WERI-Rb-1 (cell line): ENCODE results near the gene HECTD4.

Experiments
- DNase-seq: peaks from one replicate; pipeline ENCODE4 v3.0.0-alpha.2; 2020
- H3K27ac ChIP-seq: fragments of 250-450 bp; sonication (Bioruptor Pico); 2 replicates; pipeline ENCODE4 v1.5.1; 2020; ENCODE audit warnings: mild to moderate bottlenecking, moderate library complexity
- H3K27me3 ChIP-seq: fragments of 250-450 bp; sonication (Bioruptor Pico); 2 replicates; pipeline ENCODE4 v1.5.1; 2021; ENCODE audit warnings: mild to moderate bottlenecking, low read depth, moderate library complexity; ENCODE audit not compliant: insufficient read depth, severe bottlenecking
- H3K36me3 ChIP-seq: fragments of 250-450 bp; sonication (Bioruptor Pico); 2 replicates; pipeline ENCODE4 v1.5.1; 2020; ENCODE audit warnings: mild to moderate bottlenecking, moderate library complexity
- H3K4me3 ChIP-seq: 2 replicates; pipeline ENCODE4 v1.5.1; 2011; ENCODE audit warnings: low read depth, mild to moderate bottlenecking, control low read depth, low read length
- H3K9me3 ChIP-seq: fragments of 250-450 bp; sonication (Bioruptor Pico); 2 replicates; pipeline ENCODE4 v1.5.1; 2021; ENCODE audit warnings: mild to moderate bottlenecking, moderate library complexity; ENCODE audit not compliant: severe bottlenecking
- TF ChIP-seq, protein P1 (sequence below): IDR thresholded peaks from 2 replicates; pipeline ENCODE4 v1.5.1; 2011; ENCODE audit warnings: low read depth, mild to moderate bottlenecking, control low read depth, inconsistent platforms, low read length

The HECTD4 gene

DNA sequence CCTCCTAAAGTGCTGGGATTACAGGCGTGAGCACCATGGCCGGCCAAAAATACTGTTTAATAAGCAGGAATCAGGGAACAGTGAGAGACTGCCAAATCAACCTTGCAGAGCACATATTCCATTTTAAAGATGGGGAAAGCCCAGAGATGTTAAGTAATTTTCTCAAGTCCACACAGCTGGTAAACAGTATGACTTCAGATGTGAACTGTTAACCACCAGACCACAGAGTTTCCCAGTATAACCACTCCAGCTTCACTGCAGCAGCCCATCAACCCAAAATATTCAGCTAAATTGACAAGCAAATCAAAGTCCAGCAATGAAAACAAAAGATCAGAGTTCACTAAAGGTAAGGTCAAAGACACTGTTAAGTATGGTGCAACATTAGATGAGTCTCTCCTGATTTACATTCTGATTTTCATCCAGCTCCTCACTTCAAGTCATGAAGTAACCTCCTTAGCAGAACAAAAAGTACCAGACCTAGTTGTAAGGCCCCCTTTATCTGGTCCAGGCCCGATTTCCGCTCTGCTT is 174.8 kb downstream of the HECTD4 start:
- TF ChIP-seq, protein P1, sequence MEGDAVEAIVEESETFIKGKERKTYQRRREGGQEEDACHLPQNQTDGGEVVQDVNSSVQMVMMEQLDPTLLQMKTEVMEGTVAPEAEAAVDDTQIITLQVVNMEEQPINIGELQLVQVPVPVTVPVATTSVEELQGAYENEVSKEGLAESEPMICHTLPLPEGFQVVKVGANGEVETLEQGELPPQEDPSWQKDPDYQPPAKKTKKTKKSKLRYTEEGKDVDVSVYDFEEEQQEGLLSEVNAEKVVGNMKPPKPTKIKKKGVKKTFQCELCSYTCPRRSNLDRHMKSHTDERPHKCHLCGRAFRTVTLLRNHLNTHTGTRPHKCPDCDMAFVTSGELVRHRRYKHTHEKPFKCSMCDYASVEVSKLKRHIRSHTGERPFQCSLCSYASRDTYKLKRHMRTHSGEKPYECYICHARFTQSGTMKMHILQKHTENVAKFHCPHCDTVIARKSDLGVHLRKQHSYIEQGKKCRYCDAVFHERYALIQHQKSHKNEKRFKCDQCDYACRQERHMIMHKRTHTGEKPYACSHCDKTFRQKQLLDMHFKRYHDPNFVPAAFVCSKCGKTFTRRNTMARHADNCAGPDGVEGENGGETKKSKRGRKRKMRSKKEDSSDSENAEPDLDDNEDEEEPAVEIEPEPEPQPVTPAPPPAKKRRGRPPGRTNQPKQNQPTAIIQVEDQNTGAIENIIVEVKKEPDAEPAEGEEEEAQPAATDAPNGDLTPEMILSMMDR, result no peak
- Histone ChIP-seq H3K9me3 (no peaks in the 10 kb centered on the region), H3K27ac (no peak overlapping the region), H3K36me3 (peaks cover 66% of the 10 kb centered on the region), H3K27me3 (no peaks in the 10 kb centered on the region), H3K4me3 (no peak overlapping the region)
- DNase-seq, result no peak

GRCh38 chr12:112206944-112207343 is 175.3 kb downstream of the HECTD4 start:
- no peak for DNase-seq
- H3K9me3 ChIP-seq, result no peaks in the 10 kb centered on the region
- TF ChIP-seq, protein P1, result no peak
- peaks cover 61% of the 10 kb centered on the region for H3K36me3 ChIP-seq
- no peaks in the 10 kb centered on the region for H3K27me3 ChIP-seq
- H3K27ac ChIP-seq, result no peak overlapping the region
- no peak overlapping the region for H3K4me3 ChIP-seq

DNA sequence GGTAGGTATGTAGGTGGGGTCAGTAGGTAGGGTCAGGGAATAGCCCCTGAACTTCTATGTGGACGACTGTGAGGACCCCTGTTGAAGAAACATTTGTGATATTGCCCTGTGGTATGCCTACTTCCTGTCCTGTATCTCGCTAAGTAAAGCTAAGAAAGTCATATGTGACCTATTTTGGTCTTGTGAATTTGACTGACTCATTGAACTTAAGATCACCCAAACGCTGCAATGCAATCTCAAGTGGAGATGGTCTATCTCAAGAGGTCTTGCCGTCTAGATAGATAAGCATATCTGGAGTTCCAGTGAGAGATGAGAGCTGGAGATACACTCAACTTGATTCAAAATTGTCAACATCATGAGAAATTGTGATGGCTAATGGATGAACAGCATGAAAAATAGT is 183.1 kb downstream of the HECTD4 start:
- no peak overlapping the region for H3K4me3 ChIP-seq
- no peaks in the 10 kb centered on the region for H3K27me3 ChIP-seq
- no peak for DNase-seq
- H3K36me3 ChIP-seq, result peaks cover 45% of the 10 kb centered on the region
- H3K27ac ChIP-seq, result no peak overlapping the region
- H3K9me3 ChIP-seq, result no peaks in the 10 kb centered on the region
- TF ChIP-seq, protein P1, result no peak

DNA sequence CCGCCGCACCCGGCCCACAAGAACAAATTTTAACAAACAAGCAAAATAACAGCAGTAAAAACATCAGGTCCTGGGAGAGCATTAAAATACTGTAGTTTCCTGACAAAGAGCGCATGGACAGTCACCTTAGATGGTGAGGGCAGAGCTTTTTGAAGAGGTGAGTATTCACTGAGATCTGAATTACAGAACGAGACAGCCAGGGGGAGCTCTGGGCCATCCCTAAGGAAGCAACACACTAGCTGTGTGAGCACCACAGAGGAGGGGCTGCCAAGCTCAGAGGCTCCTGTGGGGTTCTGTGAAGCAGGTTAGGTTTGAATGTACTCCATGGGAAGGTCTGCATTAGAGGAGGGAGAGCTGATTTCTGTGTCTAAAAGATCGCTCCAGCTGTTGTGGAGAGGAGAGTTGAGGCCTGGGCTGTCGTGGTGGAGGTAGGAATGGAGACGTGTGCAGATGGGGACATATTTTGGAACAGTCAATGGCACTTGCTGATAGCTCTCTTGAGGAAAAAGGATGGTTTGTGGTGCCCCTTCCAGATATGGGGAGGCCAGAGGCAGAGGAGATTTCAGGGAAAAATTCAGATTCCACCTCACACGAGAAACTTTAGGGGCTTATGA is 184.0 kb downstream of the HECTD4 start:
- H3K36me3 ChIP-seq, result peaks cover 47% of the 10 kb centered on the region
- no peaks in the 10 kb centered on the region for H3K9me3 ChIP-seq
- H3K4me3 ChIP-seq, result no peak overlapping the region
- H3K27ac ChIP-seq, result no peak overlapping the region
- no peaks in the 10 kb centered on the region for H3K27me3 ChIP-seq
- TF ChIP-seq, protein P1, result peak; percentile 81
- DNase-seq, result peak; percentile 77

DNA sequence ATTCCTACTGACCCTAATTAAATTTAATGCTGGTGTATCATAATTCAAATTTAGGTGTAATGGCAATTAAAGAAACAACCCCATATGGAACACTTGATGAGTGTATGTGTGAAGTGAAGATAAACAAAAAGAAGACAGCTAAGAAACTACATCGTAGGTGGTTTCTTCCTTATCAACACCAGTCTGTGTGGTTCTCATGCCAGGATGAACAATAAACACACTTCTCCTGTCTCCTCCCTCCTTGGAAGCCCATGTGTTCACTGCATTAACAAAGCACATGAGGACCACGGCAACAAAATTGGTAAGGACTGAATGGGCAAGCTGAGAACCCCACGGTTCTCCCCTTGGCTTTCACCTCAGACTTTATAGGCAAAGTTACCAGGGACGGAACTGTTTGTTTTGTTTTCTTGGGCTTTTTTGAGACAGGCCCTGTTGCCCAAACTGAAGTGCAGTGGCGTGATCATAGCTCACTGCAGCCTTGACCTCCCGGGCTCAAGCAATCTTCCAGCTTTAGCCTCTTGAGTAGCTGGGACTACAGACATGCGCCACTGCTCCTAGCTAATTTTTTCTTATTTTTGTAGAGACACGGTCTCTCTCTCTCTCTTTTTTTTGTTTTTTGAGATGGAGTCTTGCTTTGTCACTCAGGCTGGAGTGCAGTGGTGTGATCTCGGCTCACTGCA is 185.9 kb downstream of the HECTD4 start:
- H3K27ac ChIP-seq, result no peak overlapping the region
- TF ChIP-seq, protein P1, result no peak
- no peak overlapping the region for H3K4me3 ChIP-seq
- no peaks in the 10 kb centered on the region for H3K27me3 ChIP-seq
- no peak for DNase-seq
- H3K36me3 ChIP-seq, result peaks cover 63% of the 10 kb centered on the region
- H3K9me3 ChIP-seq, result no peaks in the 10 kb centered on the region
